K562 (cell line): Measurements from ENCODE around the gene DBNDD2. TPM values are rescaled to one million over a fixed set of nuclear protein-coding genes. Genes with fewer than 3 reads are reported as not detected.

Experiments used
- CEBPG ChIP-seq, 3 experiments: fragments of 200-800 bp in 1 of 3; sonication (Bioruptor generic) in 1 of 3; sonication (generic) in 1 of 3; formaldehyde crosslinking in 1 of 3; IDR thresholded peaks in 2 of 3; conservative IDR thresholded peaks in 1 of 3; 2 replicates each; pipeline versions ENCODE4 v1.6.1 to v1.8.0; 2016 to 2022; ENCODE audit warnings: missing compliant biosample characterization in 2 of 3, missing genetic modification characterization in 2 of 3, mild to moderate bottlenecking in 1 of 3, missing genetic modification reagents in 1 of 3
- HDAC6 ChIP-seq: IDR thresholded peaks from 2 replicates; pipeline ENCODE4 v1.6.1; 2012; ENCODE audit warnings: low read depth, mild to moderate bottlenecking, control low read depth, inconsistent platforms, low read length, moderate library complexity
- SAFB2 ChIP-seq: fragments of 200-400 bp; formaldehyde crosslinking; IDR thresholded peaks from 2 replicates; pipeline ENCODE4 v1.6.1; 2018; ENCODE audit warnings: borderline replicate concordance, low read length, low read depth, moderate library complexity; ENCODE audit not compliant: severe bottlenecking
- polyA plus RNA-seq, 8 experiments: library from polyadenylated mRNA; depleted of rRNA in 4 of 8; stranded (reverse) in 5 of 8; unstranded in 3 of 8; fragments of >200 nt; fragmentation: Nextera tagmentation in 2 of 8; fragmentation: Illumina TruSeq in 1 of 8; extraction: Ambion mirVana in 2 of 8; extraction: Trizol in 1 of 8; gene quantifications; 2 replicates each; pipeline versions ENCODE4 v1.2.1 to v1.2.3, GENCODE V29; 2011 to 2014; ENCODE audit warnings: inconsistent platforms in 1 of 8, missing spikeins in 1 of 8
- total RNA-seq, 7 experiments: library from RNA; depleted of rRNA in 6 of 7; stranded (reverse); fragments of >200 nt in 6 of 7; fragmentation: Illumina TruSeq in 2 of 7; extraction: Trizol in 2 of 7; gene quantifications; 2 replicates each; pipeline versions ENCODE4 v1.2.1 to v1.2.3, GENCODE V29; 2011 to 2021; ENCODE audit warnings: low replicate concordance in 1 of 7
- TF ChIP-seq, protein P1 (sequence below), 2 experiments: fragments of 450-650 bp; formaldehyde crosslinking in 1 of 2; IDR thresholded peaks; 2 replicates each; pipeline versions ENCODE4 v1.4.0 to v1.6.1; 2014 to 2020; ENCODE audit warnings: mild to moderate bottlenecking in 2 of 2, borderline replicate concordance in 1 of 2, low read depth in 1 of 2
- TF ChIP-seq, protein P2 (sequence below): fragments of 450-650 bp; IDR thresholded peaks from 2 replicates; pipeline ENCODE4 v1.6.1; 2017; ENCODE audit warnings: antibody characterized with exemption, mild to moderate bottlenecking
- TF ChIP-seq, protein P3 (sequence below): fragments of 250-450 bp; sonication (Bioruptor Pico); IDR thresholded peaks from 2 replicates; pipeline ENCODE4 v1.8.0; 2022; ENCODE audit warnings: moderate library complexity, mild to moderate bottlenecking, inconsistent platforms

Gene DBNDD2
- total and polyA plus RNA-seq, 9 of the 15 experiments (the other 6 are each of a cell fraction or from before 2014, with no cell fraction given): 12.8 to 64.0 (median 35.8) TPM

DNA sequence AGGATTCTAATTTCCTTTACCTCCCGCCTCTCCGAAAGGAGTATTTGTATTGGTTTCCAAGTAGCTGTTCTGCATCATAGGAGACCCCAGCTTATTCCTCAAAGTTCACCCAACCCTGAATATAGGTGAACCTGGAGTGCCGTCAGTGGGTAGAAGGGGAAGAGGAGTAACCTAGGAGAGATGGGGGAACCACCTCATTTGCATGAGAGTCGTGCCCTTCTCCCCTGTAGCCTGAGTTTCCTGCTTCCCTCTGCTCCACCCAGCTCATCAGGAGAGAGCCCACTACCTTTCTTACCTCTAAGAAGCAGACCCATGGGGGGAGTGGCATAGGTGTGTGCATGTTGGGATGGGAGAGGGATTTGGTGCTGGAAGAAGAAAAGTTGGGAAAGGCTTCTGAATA lies 44.1 kb downstream of the DBNDD2 start (continued):
- TF ChIP-seq, protein P1, sequence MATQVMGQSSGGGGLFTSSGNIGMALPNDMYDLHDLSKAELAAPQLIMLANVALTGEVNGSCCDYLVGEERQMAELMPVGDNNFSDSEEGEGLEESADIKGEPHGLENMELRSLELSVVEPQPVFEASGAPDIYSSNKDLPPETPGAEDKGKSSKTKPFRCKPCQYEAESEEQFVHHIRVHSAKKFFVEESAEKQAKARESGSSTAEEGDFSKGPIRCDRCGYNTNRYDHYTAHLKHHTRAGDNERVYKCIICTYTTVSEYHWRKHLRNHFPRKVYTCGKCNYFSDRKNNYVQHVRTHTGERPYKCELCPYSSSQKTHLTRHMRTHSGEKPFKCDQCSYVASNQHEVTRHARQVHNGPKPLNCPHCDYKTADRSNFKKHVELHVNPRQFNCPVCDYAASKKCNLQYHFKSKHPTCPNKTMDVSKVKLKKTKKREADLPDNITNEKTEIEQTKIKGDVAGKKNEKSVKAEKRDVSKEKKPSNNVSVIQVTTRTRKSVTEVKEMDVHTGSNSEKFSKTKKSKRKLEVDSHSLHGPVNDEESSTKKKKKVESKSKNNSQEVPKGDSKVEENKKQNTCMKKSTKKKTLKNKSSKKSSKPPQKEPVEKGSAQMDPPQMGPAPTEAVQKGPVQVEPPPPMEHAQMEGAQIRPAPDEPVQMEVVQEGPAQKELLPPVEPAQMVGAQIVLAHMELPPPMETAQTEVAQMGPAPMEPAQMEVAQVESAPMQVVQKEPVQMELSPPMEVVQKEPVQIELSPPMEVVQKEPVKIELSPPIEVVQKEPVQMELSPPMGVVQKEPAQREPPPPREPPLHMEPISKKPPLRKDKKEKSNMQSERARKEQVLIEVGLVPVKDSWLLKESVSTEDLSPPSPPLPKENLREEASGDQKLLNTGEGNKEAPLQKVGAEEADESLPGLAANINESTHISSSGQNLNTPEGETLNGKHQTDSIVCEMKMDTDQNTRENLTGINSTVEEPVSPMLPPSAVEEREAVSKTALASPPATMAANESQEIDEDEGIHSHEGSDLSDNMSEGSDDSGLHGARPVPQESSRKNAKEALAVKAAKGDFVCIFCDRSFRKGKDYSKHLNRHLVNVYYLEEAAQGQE (IDR thresholded peaks at IDR 0.05; ENCODE audit: borderline replicate concordance): no peak
- TF ChIP-seq, protein P1 (CRISPR knock-in tag; IDR thresholded peaks at IDR 0.05; ENCODE audit: low read depth): no peak
- TF ChIP-seq CEBPG (CRISPR knock-in tag; IDR thresholded peaks at IDR 0.05): no peak
- no peak for TF ChIP-seq CEBPG (tag; conservative IDR thresholded peaks at IDR 0.05 in 1 of 2, IDR thresholded peaks at IDR 0.05 in 1 of 2)
- TF ChIP-seq, protein P2, sequence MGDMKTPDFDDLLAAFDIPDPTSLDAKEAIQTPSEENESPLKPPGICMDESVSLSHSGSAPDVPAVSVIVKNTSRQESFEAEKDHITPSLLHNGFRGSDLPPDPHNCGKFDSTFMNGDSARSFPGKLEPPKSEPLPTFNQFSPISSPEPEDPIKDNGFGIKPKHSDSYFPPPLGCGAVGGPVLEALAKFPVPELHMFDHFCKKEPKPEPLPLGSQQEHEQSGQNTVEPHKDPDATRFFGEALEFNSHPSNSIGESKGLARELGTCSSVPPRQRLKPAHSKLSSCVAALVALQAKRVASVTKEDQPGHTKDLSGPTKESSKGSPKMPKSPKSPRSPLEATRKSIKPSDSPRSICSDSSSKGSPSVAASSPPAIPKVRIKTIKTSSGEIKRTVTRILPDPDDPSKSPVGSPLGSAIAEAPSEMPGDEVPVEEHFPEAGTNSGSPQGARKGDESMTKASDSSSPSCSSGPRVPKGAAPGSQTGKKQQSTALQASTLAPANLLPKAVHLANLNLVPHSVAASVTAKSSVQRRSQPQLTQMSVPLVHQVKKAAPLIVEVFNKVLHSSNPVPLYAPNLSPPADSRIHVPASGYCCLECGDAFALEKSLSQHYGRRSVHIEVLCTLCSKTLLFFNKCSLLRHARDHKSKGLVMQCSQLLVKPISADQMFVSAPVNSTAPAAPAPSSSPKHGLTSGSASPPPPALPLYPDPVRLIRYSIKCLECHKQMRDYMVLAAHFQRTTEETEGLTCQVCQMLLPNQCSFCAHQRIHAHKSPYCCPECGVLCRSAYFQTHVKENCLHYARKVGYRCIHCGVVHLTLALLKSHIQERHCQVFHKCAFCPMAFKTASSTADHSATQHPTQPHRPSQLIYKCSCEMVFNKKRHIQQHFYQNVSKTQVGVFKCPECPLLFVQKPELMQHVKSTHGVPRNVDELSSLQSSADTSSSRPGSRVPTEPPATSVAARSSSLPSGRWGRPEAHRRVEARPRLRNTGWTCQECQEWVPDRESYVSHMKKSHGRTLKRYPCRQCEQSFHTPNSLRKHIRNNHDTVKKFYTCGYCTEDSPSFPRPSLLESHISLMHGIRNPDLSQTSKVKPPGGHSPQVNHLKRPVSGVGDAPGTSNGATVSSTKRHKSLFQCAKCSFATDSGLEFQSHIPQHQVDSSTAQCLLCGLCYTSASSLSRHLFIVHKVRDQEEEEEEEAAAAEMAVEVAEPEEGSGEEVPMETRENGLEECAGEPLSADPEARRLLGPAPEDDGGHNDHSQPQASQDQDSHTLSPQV: no peak
- TF ChIP-seq HDAC6: no peak
- TF ChIP-seq SAFB2: no peak
- TF ChIP-seq, protein P3, sequence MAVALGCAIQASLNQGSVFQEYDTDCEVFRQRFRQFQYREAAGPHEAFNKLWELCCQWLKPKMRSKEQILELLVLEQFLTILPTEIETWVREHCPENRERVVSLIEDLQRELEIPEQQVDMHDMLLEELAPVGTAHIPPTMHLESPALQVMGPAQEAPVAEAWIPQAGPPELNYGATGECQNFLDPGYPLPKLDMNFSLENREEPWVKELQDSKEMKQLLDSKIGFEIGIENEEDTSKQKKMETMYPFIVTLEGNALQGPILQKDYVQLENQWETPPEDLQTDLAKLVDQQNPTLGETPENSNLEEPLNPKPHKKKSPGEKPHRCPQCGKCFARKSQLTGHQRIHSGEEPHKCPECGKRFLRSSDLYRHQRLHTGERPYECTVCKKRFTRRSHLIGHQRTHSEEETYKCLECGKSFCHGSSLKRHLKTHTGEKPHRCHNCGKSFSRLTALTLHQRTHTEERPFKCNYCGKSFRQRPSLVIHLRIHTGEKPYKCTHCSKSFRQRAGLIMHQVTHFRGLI (CRISPR knock-in tag): no peak
- TF ChIP-seq, all 486 proteins: peak for 0
